ENCODE measurements around the gene CCDC38. TPM values are rescaled to one million over a fixed set of nuclear protein-coding genes. Genes with fewer than 3 reads are reported as not detected.

Gene CCDC38
- total and polyA plus RNA-seq, 9 of the 15 experiments (the other 6 are each of a cell fraction or from before 2014, with no cell fraction given), result not detected

- H3K9me3 ChIP-seq (replicated peaks; ENCODE audit: control insufficient read depth, insufficient read depth, low read depth, low read length), result no peaks in the 10 kb centered on the region
- peaks cover 5 to 7% of the 10 kb centered on the region in 2 experiments; a peak in 3 of 5 replicates for H3K27me3 ChIP-seq (ENCODE audit: control insufficient read depth in 2 of 2, insufficient read depth in 2 of 2, low read length in 2 of 2)
- ChIA-PET POLR2A (no interaction called here), CTCF (ENCODE audit: low intra/inter-chr PET ratio) (interaction anchor here (0.6 kb wide), 1 partner anchor 70 kb away, joined by 4 read pairs; no protein-coding TSS in a partner anchor)
- FAIRE-seq (no peak), ATAC-seq (no peak), DNase-seq (ENCODE audit: extremely low read depth in 1 of 4, low spot score in 3 of 4) (no peak)
- no peak overlapping the region for H2AFZ ChIP-seq (ENCODE audit: low read depth, low read length)
- H3K79me2 ChIP-seq (ENCODE audit: control insufficient read depth, insufficient read depth, low read length), result no peaks in the 10 kb centered on the region
- no peak overlapping the region for H3K27ac ChIP-seq (ENCODE audit: extremely low read depth, low read depth, low read length)
- peak; percentile 32; the same call in 1 of the 2 replicates for TF ChIP-seq ATF3 (IDR thresholded peaks at IDR 0.05)
- TF ChIP-seq ATF3 (CRISPR knock-in tag; conservative IDR thresholded peaks at IDR 0.05), result no peak
- TF ChIP-seq ZNF785 (CRISPR knock-in tag; IDR thresholded peaks at IDR 0.05), result no peak
- no peak overlapping the region for H3K4me3 ChIP-seq
- H3K9ac ChIP-seq (ENCODE audit: insufficient read depth in 1 of 2, low read depth in 2 of 2, low read length in 2 of 2), result no peak overlapping the region
- no peak overlapping the region for H3K4me2 ChIP-seq (ENCODE audit: insufficient read depth, low read length)
- no peaks in the 10 kb centered on the region for H3K9me1 ChIP-seq (ENCODE audit: control insufficient read depth, insufficient read depth, low read length)
- H3K4me1 ChIP-seq (replicated peaks in 1 of 2; ENCODE audit: control insufficient read depth in 2 of 2, insufficient read depth in 2 of 2, low read length in 2 of 2), result no peaks in the 10 kb centered on the region
- no peaks in the 10 kb centered on the region for H4K20me1 ChIP-seq (replicated peaks; ENCODE audit: control insufficient read depth, insufficient read depth, low read length)
- intact Hi-C loops (cut with micrococcal nuclease), result no loop called here
- H3K36me3 ChIP-seq (ENCODE audit: control insufficient read depth, insufficient read depth, low read length), result no peaks in the 10 kb centered on the region
- in situ Hi-C loops (cut with MboI), result no loop called here
- BruUV-seq (replicated peaks), result no TSS peak
- 1% methylated on average over 4 of the region's 4 CpGs for WGBS (ENCODE audit: insufficient coverage, low coverage, missing lambda C conversion rate)
Measured at GRCh38 chr12:95898081-95898480, 44.3 kb downstream of the CCDC38 start.

GRCh38 chr12:95896846-95897245 is 45.6 kb downstream of the CCDC38 start:
- Histone ChIP-seq H3K36me3 (ENCODE audit: control insufficient read depth, insufficient read depth, low read length) (no peaks in the 10 kb centered on the region), H3K4me2 (ENCODE audit: insufficient read depth, low read length) (no peak overlapping the region), H3K27me3 (ENCODE audit: control insufficient read depth in 2 of 2, insufficient read depth in 2 of 2, low read length in 2 of 2) (peaks cover 5 to 7% of the 10 kb centered on the region in 2 experiments; a peak in 3 of 5 replicates), H3K79me2 (ENCODE audit: control insufficient read depth, insufficient read depth, low read length) (no peaks in the 10 kb centered on the region), H3K9me3 (replicated peaks; ENCODE audit: control insufficient read depth, insufficient read depth, low read depth, low read length) (no peaks in the 10 kb centered on the region), H2AFZ (ENCODE audit: low read depth, low read length) (no peak overlapping the region), H3K4me1 (replicated peaks in 1 of 2; ENCODE audit: control insufficient read depth in 2 of 2, insufficient read depth in 2 of 2, low read length in 2 of 2) (no peaks in the 10 kb centered on the region), H3K27ac (ENCODE audit: extremely low read depth, low read depth, low read length) (no peak overlapping the region), H3K9ac (ENCODE audit: insufficient read depth in 1 of 2, low read depth in 2 of 2, low read length in 2 of 2) (no peak overlapping the region), H3K4me3 (no peak overlapping the region), H4K20me1 (replicated peaks; ENCODE audit: control insufficient read depth, insufficient read depth, low read length) (no peaks in the 10 kb centered on the region), H3K9me1 (ENCODE audit: control insufficient read depth, insufficient read depth, low read length) (no peaks in the 10 kb centered on the region)
- ChIA-PET CTCF (ENCODE audit: low intra/inter-chr PET ratio) (no interaction called here), POLR2A (interaction anchor here (0.7 to 1.1 kb wide), 3 partner anchors 24 to 62 kb away, joined by 3 read pairs; no protein-coding TSS in a partner anchor)
- no peak for TF ChIP-seq EP400 (IDR thresholded peaks at IDR 0.05)
- TF ChIP-seq XRCC5 (IDR thresholded peaks at IDR 0.05; ENCODE audit: low read depth, low read length), result no peak
- TF ChIP-seq TCF3 (CRISPR knock-in tag; IDR thresholded peaks at IDR 0.05), result no peak
- no peak for TF ChIP-seq SMC3 (conservative IDR thresholded peaks at IDR 0.05; ENCODE audit: insufficient read depth, low read depth, low read length)
- no TSS peak for BruUV-seq (replicated peaks)
- in situ Hi-C loops (cut with MboI), result no loop called here
- intact Hi-C loops (cut with micrococcal nuclease), result no loop called here
- 3% methylated on average over 4 of the region's 4 CpGs for WGBS (ENCODE audit: insufficient coverage, low coverage, missing lambda C conversion rate)
- FAIRE-seq (no peak), DNase-seq (ENCODE audit: extremely low read depth in 1 of 4, low spot score in 3 of 4) (no peak), ATAC-seq (no peak)
